NCI-H460 (cell line): Measurements from ENCODE around the gene KDM2B. TPM values are rescaled to one million over a fixed set of nuclear protein-coding genes. Genes with fewer than 3 reads are reported as not detected.

ENCODE experiments used
- DNase-seq: peaks from one replicate; pipeline ENCODE4 v3.0.0-alpha.2; 2016; ENCODE audit warnings: low read depth; ENCODE audit errors: extremely low read depth
- total RNA-seq: library from RNA; depleted of rRNA; stranded (reverse); fragments of >200 nt; shearing (Covaris generic); gene quantifications from 2 replicates; pipeline ENCODE4 v1.2.3, GENCODE V29; 2014

KDM2B gene
- total RNA-seq, 1 experiment from 2014 or later, result 16.9 TPM

GRCh38 chr12:121568518-121568917, 12.3 kb downstream of the KDM2B start:
- no peak for DNase-seq

- no peak for DNase-seq
These were observed 15.7 kb downstream of the KDM2B start for GRCh38 chr12:121565076-121565475.

- no peak for DNase-seq
These were observed 18.3 kb downstream of the KDM2B start for GRCh38 chr12:121562488-121562887.

DNA sequence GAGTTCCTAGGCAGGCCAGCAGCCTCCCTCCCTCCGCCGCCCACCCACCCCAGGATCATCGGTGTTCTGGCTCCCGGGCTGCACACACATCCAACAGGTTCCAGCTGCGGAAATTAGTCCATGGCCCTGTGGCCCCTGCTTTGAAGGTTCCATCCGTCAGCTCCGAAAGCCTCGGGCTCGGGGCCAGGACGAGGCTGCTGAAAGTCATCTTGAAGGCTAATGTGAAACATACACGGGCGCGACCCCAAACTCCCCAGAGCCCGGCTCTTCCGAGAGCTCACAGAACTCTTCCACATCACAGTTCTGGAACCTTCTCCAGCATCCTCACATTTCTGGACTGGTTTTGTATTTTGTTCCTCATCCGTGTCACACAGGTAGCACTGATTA, 19.8 kb downstream of the KDM2B start:
- DNase-seq, result no peak

DNA sequence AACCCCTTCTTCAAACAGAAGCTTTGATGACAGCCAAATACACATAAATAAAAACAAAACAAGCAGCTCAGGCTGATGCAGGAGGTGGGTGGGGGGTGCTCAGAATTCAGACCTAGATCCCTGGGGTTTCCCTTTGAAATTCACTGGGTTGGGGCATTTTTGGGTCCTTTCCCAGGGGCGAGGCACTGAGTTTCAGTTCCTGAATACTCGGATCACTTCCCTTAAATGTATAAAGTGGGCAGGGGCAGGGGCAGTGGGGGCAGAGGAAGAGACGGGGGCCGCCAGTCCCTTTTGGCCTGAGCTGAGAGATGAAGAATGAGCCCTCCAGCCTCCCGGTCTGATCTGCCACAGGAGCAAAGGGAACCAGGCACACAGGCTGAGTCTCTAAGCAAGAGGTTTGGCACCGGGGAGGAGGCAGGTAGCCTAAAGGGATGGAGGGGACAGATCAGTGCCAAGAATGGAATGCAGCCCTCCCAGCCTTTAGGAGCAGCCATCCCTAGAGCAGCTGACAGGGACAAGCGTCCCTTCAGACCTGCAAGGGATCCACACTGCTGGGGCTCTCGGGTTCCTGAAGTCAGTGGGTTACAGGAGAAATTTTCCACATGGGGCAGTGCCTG, 20.3 kb downstream of the KDM2B start:
- DNase-seq, result no peak

GRCh38 chr12:121558956-121559355, 21.9 kb downstream of the KDM2B start:
- DNase-seq, result no peak

- DNase-seq, result no peak
These were observed 29.7 kb downstream of the KDM2B start for GRCh38 chr12:121550974-121551634.

DNA sequence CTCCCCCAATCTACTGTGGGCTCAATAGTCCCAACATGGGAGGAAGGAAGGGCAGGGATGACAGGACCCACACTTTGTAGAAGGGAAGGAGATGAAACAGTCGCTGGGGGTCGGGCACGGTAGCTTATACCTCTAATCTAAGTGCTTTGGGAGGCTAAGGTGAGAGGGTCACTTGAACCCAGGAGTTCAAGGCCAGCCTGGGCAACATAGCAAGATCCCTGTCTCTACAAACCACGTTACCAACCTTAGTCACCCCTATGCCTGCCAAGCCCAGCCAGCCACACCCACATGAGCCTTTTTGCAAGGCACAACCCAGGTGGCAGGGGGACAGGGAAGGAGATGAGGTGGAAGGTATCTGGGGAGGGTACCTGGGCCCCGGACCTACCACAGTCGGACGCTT, 31.7 kb downstream of the KDM2B start:
- DNase-seq, result no peak

GRCh38 chr12:121545480-121545879, 35.3 kb downstream of the KDM2B start:
- DNase-seq, result no peak

DNA sequence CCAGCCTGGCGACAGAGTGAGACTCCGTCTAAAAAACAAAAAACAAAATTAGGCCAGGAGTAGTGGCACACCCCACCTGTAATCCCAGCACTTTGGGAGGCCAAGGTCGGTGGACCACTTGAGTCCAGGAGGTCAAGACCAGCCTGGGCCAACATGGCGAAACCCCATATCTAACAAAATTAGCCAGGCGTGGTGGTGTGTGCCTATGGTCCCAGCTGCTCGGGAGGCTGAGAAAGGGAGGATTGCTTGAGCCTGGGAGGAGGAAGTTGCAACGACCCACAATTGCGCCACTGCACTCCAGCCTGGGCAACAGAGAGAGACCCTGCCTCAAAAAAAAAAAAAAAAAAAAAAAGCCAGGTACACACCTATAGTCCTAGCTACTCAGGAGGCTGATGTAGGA, 37.0 kb downstream of the KDM2B start:
- no peak for DNase-seq

GRCh38 chr12:121539908-121540307, 40.9 kb downstream of the KDM2B start:
- DNase-seq, result no peak

DNA sequence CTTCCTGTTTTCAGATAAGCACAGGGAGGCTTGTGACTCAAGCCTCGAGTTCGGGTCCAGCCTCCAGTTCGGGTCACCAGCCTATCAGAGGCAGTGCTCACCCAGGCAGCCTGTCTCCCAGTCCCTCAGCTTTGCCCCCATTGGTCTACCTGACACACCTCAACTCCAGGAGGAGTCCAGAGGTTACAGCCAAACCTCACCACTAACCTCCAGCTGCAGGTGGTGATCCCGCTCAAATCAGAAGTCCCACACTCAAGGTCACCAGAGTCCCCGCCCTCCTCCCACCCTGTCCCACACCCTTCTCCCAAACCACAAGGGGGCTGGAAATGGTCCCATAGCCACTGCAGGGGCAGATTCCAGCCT, 42.1 kb downstream of the KDM2B start:
- no peak for DNase-seq

DNA sequence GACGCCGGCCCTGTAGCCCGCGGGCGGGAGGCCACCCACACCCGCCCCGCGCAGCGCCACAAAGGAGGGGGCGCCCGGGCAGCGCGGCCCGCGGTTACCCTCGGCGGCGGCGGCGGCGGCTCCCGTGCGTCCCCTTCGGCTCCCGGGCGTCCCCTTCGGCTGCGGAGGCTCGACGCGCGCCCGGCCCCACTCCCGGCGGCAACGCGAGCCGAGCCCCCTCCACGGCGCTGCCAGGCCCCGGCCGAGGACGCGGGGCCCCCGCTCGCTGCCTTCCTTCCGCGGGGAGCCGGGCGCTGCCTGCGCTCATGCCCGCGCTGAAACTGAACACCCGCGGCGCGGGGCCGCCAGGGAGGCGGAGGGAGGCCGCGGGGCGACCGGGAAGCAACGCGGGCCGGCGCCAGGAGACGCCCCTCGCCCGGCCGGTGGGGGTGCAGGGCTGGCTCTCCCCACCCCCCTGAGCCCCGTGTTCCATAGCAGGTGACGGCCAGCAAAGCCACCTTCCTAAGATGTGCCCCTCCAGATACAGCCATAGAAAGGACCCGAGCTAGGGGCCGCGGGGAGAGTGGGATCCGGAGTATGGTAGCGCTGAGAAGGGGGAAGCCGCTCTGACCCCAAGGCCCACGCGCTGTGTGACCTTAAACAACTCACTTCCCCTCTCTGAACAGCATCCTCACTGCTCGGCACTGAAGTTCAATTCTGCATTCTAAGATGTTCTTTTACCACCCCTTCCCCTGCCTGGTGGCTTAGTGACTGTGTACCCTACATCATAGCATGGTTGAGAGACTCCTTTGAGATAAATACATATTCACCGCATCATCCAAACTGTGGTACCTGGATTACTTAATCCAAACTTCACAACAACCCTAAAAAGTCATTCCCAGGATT, 42.8 kb downstream of the KDM2B start:
- DNase-seq, result no peak

GRCh38 chr12:121536899-121537813, 43.7 kb downstream of the KDM2B start:
- DNase-seq, result peak; percentile 30

GRCh38 chr12:121536054-121536898, 44.5 kb downstream of the KDM2B start:
- DNase-seq, result no peak

GRCh38 chr12:121535150-121536053, 45.4 kb downstream of the KDM2B start:
- DNase-seq, result no peak

GRCh38 chr12:121534495-121535148, 46.2 kb downstream of the KDM2B start:
- DNase-seq, result no peak

- DNase-seq, result no peak
These were observed 47.3 kb downstream of the KDM2B start for GRCh38 chr12:121533394-121534090.
